Measurements from ENCODE around the gene SGTA.

GRCh38 chr19:2782936-2783780, at the start of gene SGTA:
- TF ChIP-seq, protein P1, sequence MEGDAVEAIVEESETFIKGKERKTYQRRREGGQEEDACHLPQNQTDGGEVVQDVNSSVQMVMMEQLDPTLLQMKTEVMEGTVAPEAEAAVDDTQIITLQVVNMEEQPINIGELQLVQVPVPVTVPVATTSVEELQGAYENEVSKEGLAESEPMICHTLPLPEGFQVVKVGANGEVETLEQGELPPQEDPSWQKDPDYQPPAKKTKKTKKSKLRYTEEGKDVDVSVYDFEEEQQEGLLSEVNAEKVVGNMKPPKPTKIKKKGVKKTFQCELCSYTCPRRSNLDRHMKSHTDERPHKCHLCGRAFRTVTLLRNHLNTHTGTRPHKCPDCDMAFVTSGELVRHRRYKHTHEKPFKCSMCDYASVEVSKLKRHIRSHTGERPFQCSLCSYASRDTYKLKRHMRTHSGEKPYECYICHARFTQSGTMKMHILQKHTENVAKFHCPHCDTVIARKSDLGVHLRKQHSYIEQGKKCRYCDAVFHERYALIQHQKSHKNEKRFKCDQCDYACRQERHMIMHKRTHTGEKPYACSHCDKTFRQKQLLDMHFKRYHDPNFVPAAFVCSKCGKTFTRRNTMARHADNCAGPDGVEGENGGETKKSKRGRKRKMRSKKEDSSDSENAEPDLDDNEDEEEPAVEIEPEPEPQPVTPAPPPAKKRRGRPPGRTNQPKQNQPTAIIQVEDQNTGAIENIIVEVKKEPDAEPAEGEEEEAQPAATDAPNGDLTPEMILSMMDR (IDR thresholded peaks at IDR 0.05; ENCODE audit: insufficient read depth, low read length, poor library complexity, severe bottlenecking), result no peak
- TF ChIP-seq EZH2phosphoT487 (conservative IDR thresholded peaks at IDR 0.05; ENCODE audit: low read length), result no peak

Measured in SU-DHL-6 (cell line).